HCT116 (cell line): ENCODE results near the gene ZNF207. TPM values are rescaled to one million over a fixed set of nuclear protein-coding genes. Genes with fewer than 3 reads are reported as not detected.

Source experiments
- ATAC-seq: fragments of 200-7000 bp; cut with Tn5 transposase; 2 replicates; pipeline ENCODE4 v1.9.1; 2020; ENCODE audit warnings: mild to moderate bottlenecking, moderate library complexity
- BruUV-seq: library from RNA; stranded (reverse); fragments of 400-500 nt; replicated peaks from 2 replicates; lab custom pipeline; 2021; lab: Mats Ljungman, UMichigan
- CTCF ChIA-PET: fragments of 300-600 bp; sonication (Branson Sonifier 250); formaldehyde crosslinking; loops from one replicate; lab custom pipeline; 2021; ENCODE audit warnings: antibody characterized with exemption; lab: Charles Lee
- POLR2A ChIA-PET: fragments of 300-600, 350-600 bp; sonication (Branson Sonifier 250); formaldehyde crosslinking; loops from one replicate; lab custom pipeline; 2021; ENCODE audit warnings: antibody characterized with exemption; lab: Charles Lee
- RAD21 ChIA-PET, 2 experiments: fragments of 300-600 bp; sonication (Branson Sonifier 250); formaldehyde crosslinking; loops; one replicate each; lab custom pipeline; 2023; ENCODE audit warnings: low total read pairs in 2 of 2; ENCODE audit not compliant: uncharacterized antibody in 2 of 2, unreplicated experiment in 2 of 2, low non-redundant PET in 1 of 2; lab: Charles Lee
- DNase-seq: peaks from one replicate; pipeline ENCODE4 v3.0.0-alpha.2; 2010; ENCODE audit warnings: low read depth, low spot score
- H2AFZ ChIP-seq: fragments of 200-600 bp; shearing (Covaris generic), sonication (generic); 2 replicates; pipeline ENCODE4 v1.6.1; 2017; ENCODE audit warnings: low read depth, mixed run types, mixed read lengths, antibody characterized with exemption, low read length; ENCODE audit not compliant: poor library complexity, severe bottlenecking
- H3K27ac ChIP-seq: 2 replicates; pipeline ENCODE4 v1.5.1; 2012; ENCODE audit warnings: low read depth, low read length
- H3K27me3 ChIP-seq: fragments of 200-600 bp; sonication (generic); 2 replicates; pipeline ENCODE4 v1.6.1; 2016; ENCODE audit warnings: mixed run types, low read length, mixed read lengths; ENCODE audit not compliant: insufficient read depth
- H3K36me3 ChIP-seq, 2 experiments: fragments of 200-500 bp in 1 of 2; fragments of 200-600 bp in 1 of 2; sonication (Bioruptor generic) in 1 of 2; sonication (generic) in 1 of 2; 2 replicates each; pipeline versions ENCODE4 v1.5.1 to v1.6.1; 2014 to 2016; ENCODE audit warnings: low read length in 2 of 2, inconsistent platforms in 1 of 2, mixed read lengths in 1 of 2, mixed run types in 1 of 2; ENCODE audit not compliant: insufficient read depth in 2 of 2, control insufficient read depth in 1 of 2
- H3K4me1 ChIP-seq, 2 experiments: fragments of 200-600 bp in 1 of 2; sonication (generic) in 1 of 2; 2 replicates each; pipeline versions ENCODE4 v1.5.1 to v1.6.1; 2012 to 2017; ENCODE audit warnings: low read length in 2 of 2, inconsistent platforms in 1 of 2, mild to moderate bottlenecking in 1 of 2, mixed read lengths in 1 of 2, mixed run types in 1 of 2, moderate library complexity in 1 of 2; ENCODE audit not compliant: insufficient read depth in 2 of 2, control insufficient read depth in 1 of 2
- H3K4me2 ChIP-seq: fragments of 200-600 bp; sonication (generic); 2 replicates; pipeline ENCODE4 v1.6.1; 2017; ENCODE audit warnings: mixed run types, low read length, mixed read lengths
- H3K4me3 ChIP-seq, 2 experiments: fragments of 200-600 bp in 1 of 2; sonication (generic) in 1 of 2; replicated peaks in 1 of 2; 2 replicates each; pipeline ENCODE4 v1.5.1; 2011 to 2016; ENCODE audit warnings: low read length in 2 of 2, control low read depth in 1 of 2, low read depth in 1 of 2, mild to moderate bottlenecking in 1 of 2, mixed read lengths in 1 of 2, mixed run types in 1 of 2
- H3K79me2 ChIP-seq: fragments of 200-600 bp; sonication (generic); 2 replicates; pipeline ENCODE4 v1.6.1; 2017; ENCODE audit warnings: mild to moderate bottlenecking, mixed run types, low read length, moderate library complexity, mixed read lengths; ENCODE audit not compliant: insufficient read depth
- H3K9ac ChIP-seq: fragments of 200-600 bp; sonication (generic); 2 replicates; pipeline ENCODE4 v1.6.1; 2016; ENCODE audit warnings: low read length, mixed read lengths
- H3K9me2 ChIP-seq: fragments of 200-600 bp; sonication (generic), shearing (Covaris generic); 2 replicates; pipeline ENCODE4 v1.6.1; 2017; ENCODE audit warnings: mixed run types, mild to moderate bottlenecking, moderate library complexity; ENCODE audit not compliant: insufficient read depth
- H3K9me3 ChIP-seq, 2 experiments: fragments of 200-500 bp in 1 of 2; fragments of 200-600 bp in 1 of 2; sonication (Bioruptor generic) in 1 of 2; sonication (generic) in 1 of 2; 2 replicates each; pipeline ENCODE4 v1.6.1; 2014 to 2017; ENCODE audit warnings: low read length in 2 of 2, mixed read lengths in 2 of 2, inconsistent platforms in 1 of 2, low read depth in 1 of 2, mild to moderate bottlenecking in 1 of 2, mixed run types in 1 of 2, moderate library complexity in 1 of 2; ENCODE audit not compliant: control insufficient read depth in 1 of 2, insufficient read depth in 1 of 2
- H4K20me1 ChIP-seq: fragments of 200-600 bp; sonication (generic), shearing (Covaris generic); 2 replicates; pipeline ENCODE4 v1.6.1; 2017; ENCODE audit warnings: mixed run types, mild to moderate bottlenecking, moderate library complexity; ENCODE audit not compliant: insufficient read depth
- EGR1 ChIP-seq: IDR thresholded peaks from 2 replicates; pipeline ENCODE4 v1.6.1; 2012; ENCODE audit warnings: low read depth
- EZH2phosphoT487 ChIP-seq: fragments of 200-600 bp; IDR thresholded peaks from 2 replicates; pipeline ENCODE4 v1.6.1; 2018; ENCODE audit warnings: antibody characterized with exemption, borderline replicate concordance
- FOSL1 ChIP-seq: IDR thresholded peaks from 2 replicates; pipeline ENCODE4 v1.6.1; 2012; ENCODE audit warnings: low read depth
- POLR2A ChIP-seq: IDR thresholded peaks from 2 replicates; pipeline ENCODE4 v1.7.0; 2011; ENCODE audit warnings: borderline replicate concordance; ENCODE audit not compliant: insufficient read depth, insufficient read length; ENCODE audit errors: extremely low read depth
- RAD21 ChIP-seq: IDR thresholded peaks from 2 replicates; pipeline ENCODE4 v1.6.1; 2012; ENCODE audit warnings: low read depth, mild to moderate bottlenecking
- SRF ChIP-seq: IDR thresholded peaks from 2 replicates; pipeline ENCODE4 v1.6.1; 2012; ENCODE audit warnings: low read depth
- ZFX ChIP-seq: fragments of 450-650 bp; IDR thresholded peaks from 2 replicates; pipeline ENCODE4 v1.6.1; 2017
- ZNF274 ChIP-seq: fragments of 200-500 bp; sonication (Bioruptor generic); IDR thresholded peaks from 2 replicates; pipeline ENCODE4 v1.6.1; 2014; ENCODE audit warnings: mild to moderate bottlenecking, low read depth, low read length, inconsistent platforms
- intact Hi-C: fragments of 100-400 bp; cut with micrococcal nuclease; formaldehyde crosslinking; loops from 2 replicates; pipeline ENCODE4 v1.10.0; 2022
- total RNA-seq: library from RNA; stranded (reverse); gene quantifications from one replicate; pipeline ENCODE4 v1.2.1, GENCODE V29; 2021; ENCODE audit not compliant: unreplicated experiment
- TF ChIP-seq, protein P1 (sequence below): IDR thresholded peaks from 2 replicates; pipeline ENCODE4 v1.6.1; 2012
- TF ChIP-seq, protein P2 (sequence below): IDR thresholded peaks from 2 replicates; pipeline ENCODE4 v1.6.1; 2012; ENCODE audit warnings: low read depth

Gene ZNF207
- total RNA-seq, 1 experiment from 2014 or later: 181 TPM

DNA sequence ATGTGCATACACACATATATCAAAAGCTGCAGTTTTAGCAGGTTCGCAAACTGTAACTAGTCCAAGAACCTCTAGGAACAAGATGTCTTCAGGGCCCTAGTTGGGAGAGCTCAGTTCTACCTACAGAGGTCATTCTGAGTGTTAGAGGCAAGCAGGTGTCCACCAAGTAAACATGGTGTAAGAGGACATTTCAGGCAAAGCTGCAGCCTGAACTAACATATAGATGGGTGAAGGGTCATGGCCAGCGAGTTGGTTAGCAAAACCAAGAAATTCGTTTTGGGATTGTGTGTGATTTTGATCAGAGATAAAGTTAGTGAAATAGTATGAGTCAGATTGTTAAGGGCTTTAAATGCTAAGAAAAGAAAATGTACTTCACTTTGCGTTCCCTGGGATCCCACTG is 32.6 kb upstream of the ZNF207 start:
- DNase-seq (no peak), ATAC-seq (no peak)
- Histone ChIP-seq H3K36me3 (no peaks in the 10 kb centered on the region), H3K9me3 (no peaks in the 10 kb centered on the region), H3K79me2 (no peaks in the 10 kb centered on the region), H3K27me3 (no peaks in the 10 kb centered on the region), H3K4me2 (no peak overlapping the region), H3K9me2 (no peaks in the 10 kb centered on the region), H3K27ac (no peak overlapping the region), H4K20me1 (no peaks in the 10 kb centered on the region), H3K4me1 (no peaks in the 10 kb centered on the region), H3K9ac (no peak overlapping the region), H2AFZ (no peak overlapping the region), H3K4me3 (no peak overlapping the region)
- no TSS peak for BruUV-seq
- ChIA-PET POLR2A (no interaction called here), CTCF (interaction anchor here (1.4 to 3.3 kb wide), 2 partner anchors 64 kb away, joined by 4 to 17 read pairs; no protein-coding TSS in a partner anchor), RAD21 (no interaction called here)
- intact Hi-C loops: loop anchor here (5.0 kb wide), 1 partner anchor 110 kb away; no protein-coding TSS in a partner anchor
- TF ChIP-seq ZNF274 (no peak), FOSL1 (no peak), POLR2A (no peak), RAD21 (no peak), EGR1 (no peak), ZFX (no peak), EZH2phosphoT487 (no peak), SRF (no peak)
- TF ChIP-seq, protein P1, sequence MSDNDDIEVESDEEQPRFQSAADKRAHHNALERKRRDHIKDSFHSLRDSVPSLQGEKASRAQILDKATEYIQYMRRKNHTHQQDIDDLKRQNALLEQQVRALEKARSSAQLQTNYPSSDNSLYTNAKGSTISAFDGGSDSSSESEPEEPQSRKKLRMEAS: no peak
- TF ChIP-seq, protein P2, sequence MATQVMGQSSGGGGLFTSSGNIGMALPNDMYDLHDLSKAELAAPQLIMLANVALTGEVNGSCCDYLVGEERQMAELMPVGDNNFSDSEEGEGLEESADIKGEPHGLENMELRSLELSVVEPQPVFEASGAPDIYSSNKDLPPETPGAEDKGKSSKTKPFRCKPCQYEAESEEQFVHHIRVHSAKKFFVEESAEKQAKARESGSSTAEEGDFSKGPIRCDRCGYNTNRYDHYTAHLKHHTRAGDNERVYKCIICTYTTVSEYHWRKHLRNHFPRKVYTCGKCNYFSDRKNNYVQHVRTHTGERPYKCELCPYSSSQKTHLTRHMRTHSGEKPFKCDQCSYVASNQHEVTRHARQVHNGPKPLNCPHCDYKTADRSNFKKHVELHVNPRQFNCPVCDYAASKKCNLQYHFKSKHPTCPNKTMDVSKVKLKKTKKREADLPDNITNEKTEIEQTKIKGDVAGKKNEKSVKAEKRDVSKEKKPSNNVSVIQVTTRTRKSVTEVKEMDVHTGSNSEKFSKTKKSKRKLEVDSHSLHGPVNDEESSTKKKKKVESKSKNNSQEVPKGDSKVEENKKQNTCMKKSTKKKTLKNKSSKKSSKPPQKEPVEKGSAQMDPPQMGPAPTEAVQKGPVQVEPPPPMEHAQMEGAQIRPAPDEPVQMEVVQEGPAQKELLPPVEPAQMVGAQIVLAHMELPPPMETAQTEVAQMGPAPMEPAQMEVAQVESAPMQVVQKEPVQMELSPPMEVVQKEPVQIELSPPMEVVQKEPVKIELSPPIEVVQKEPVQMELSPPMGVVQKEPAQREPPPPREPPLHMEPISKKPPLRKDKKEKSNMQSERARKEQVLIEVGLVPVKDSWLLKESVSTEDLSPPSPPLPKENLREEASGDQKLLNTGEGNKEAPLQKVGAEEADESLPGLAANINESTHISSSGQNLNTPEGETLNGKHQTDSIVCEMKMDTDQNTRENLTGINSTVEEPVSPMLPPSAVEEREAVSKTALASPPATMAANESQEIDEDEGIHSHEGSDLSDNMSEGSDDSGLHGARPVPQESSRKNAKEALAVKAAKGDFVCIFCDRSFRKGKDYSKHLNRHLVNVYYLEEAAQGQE: no peak
